Measurements from ENCODE around the gene HDGF. TPM values are rescaled to one million over a fixed set of nuclear protein-coding genes. Genes with fewer than 3 reads are reported as not detected.
A peak's percentile ranks its signal among the peaks of the same experiment; 100 is the strongest.

Gene HDGF
- total and polyA plus RNA-seq, 9 of the 15 experiments (the other 6 are each of a cell fraction or from before 2014, with no cell fraction given): 38.8 to 601 (median 400) TPM

- TF ChIP-seq TSHZ1 (CRISPR knock-in tag; IDR thresholded peaks at IDR 0.05) (no peak), ZFP30 (CRISPR knock-in tag; IDR thresholded peaks at IDR 0.05; ENCODE audit: borderline replicate concordance) (no peak), CBX1 (IDR thresholded peaks at IDR 0.05; ENCODE audit: low read depth) (no peak), OTX1 (CRISPR knock-in tag; IDR thresholded peaks at IDR 0.05) (no peak), POLR2B (IDR thresholded peaks at IDR 0.05; ENCODE audit: low read depth, partially characterized antibody) (peak; percentile 89), CREB5 (CRISPR knock-in tag; IDR thresholded peaks at IDR 0.05) (no peak), TOE1 (IDR thresholded peaks at IDR 0.05; ENCODE audit: borderline replicate concordance) (no peak), TOE1 (CRISPR knock-in tag; IDR thresholded peaks at IDR 0.05; ENCODE audit: borderline replicate concordance, low read depth) (no peak), CREM (IDR thresholded peaks at IDR 0.05; ENCODE audit: low read depth) (no peak), THAP7 (CRISPR knock-in tag; IDR thresholded peaks at IDR 0.05) (no peak), SIN3A (IDR thresholded peaks at IDR 0.05; ENCODE audit: borderline replicate concordance in 2 of 2, control insufficient read depth in 1 of 2, low read depth in 2 of 2, low read length in 2 of 2) (0 out of 4 replicates have a peak, but pooled peaks of 1 of the 2 experiments have one; percentile 39), ZNF311 (CRISPR knock-in tag; IDR thresholded peaks at IDR 0.05) (no peak), ARNT (IDR thresholded peaks at IDR 0.05) (peak in 1 of 2 experiments; percentile 55; a peak in 1 of 4 replicates), XRCC3 (IDR thresholded peaks at IDR 0.05) (no peak), RFX5 (IDR thresholded peaks at IDR 0.05; ENCODE audit: low read depth, low read length) (no peak), HMGN3 (IDR thresholded peaks at IDR 0.05; ENCODE audit: borderline replicate concordance, extremely low read depth, insufficient read length, low read depth, low read length) (peak; percentile 20), RCOR1 (IDR thresholded peaks at IDR 0.05; ENCODE audit: borderline replicate concordance in 1 of 2, low read depth in 2 of 2, low read length in 2 of 2) (peak in 1 of 2 experiments; percentile 6; a peak in 1 of 4 replicates), RBM14 (IDR thresholded peaks at IDR 0.05; ENCODE audit: borderline replicate concordance, insufficient read depth, low read depth, low read length) (no peak), GATA2 (CRISPR knock-in tag; IDR thresholded peaks at IDR 0.05) (no peak), KDM5B (IDR thresholded peaks at IDR 0.05; ENCODE audit: insufficient replicate concordance, low read depth, low read length) (peak; percentile 32), CBX3 (IDR thresholded peaks at IDR 0.05; ENCODE audit: borderline replicate concordance in 1 of 2, low read length in 2 of 2) (no peak), MBD2 (IDR thresholded peaks at IDR 0.05; ENCODE audit: borderline replicate concordance, low read depth) (peak; percentile 26; the same call in 1 of the 2 replicates)
Measured at GRCh38 chr1:156692925-156693847, 58.3 kb downstream of the HDGF start (continued).

All from K562 (cell line).